ENCODE results near the gene MCRIP1. TPM values are rescaled to one million over a fixed set of nuclear protein-coding genes. Genes with fewer than 3 reads are reported as not detected.

Gene MCRIP1
- total and polyA plus RNA-seq, 2 of the 13 experiments (the other 11 are each of a cell fraction or from before 2014, with no cell fraction given), result 79.7 to 84.9 TPM

- TF ChIP-seq, protein P1, sequence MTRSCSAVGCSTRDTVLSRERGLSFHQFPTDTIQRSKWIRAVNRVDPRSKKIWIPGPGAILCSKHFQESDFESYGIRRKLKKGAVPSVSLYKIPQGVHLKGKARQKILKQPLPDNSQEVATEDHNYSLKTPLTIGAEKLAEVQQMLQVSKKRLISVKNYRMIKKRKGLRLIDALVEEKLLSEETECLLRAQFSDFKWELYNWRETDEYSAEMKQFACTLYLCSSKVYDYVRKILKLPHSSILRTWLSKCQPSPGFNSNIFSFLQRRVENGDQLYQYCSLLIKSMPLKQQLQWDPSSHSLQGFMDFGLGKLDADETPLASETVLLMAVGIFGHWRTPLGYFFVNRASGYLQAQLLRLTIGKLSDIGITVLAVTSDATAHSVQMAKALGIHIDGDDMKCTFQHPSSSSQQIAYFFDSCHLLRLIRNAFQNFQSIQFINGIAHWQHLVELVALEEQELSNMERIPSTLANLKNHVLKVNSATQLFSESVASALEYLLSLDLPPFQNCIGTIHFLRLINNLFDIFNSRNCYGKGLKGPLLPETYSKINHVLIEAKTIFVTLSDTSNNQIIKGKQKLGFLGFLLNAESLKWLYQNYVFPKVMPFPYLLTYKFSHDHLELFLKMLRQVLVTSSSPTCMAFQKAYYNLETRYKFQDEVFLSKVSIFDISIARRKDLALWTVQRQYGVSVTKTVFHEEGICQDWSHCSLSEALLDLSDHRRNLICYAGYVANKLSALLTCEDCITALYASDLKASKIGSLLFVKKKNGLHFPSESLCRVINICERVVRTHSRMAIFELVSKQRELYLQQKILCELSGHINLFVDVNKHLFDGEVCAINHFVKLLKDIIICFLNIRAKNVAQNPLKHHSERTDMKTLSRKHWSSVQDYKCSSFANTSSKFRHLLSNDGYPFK (CRISPR knock-in tag; IDR thresholded peaks at IDR 0.05; ENCODE audit: borderline replicate concordance), result peak; percentile 41; the same call in 1 of the 2 replicates
- no peak for TF ChIP-seq CREB3 (CRISPR knock-in tag; IDR thresholded peaks at IDR 0.05)
- no peak for TF ChIP-seq NR2F6 (IDR thresholded peaks at IDR 0.05)
- no peak for TF ChIP-seq NR2F6 (CRISPR knock-in tag; IDR thresholded peaks at IDR 0.05)
- 0 out of 2 replicates have a peak, but pooled peaks have one; percentile 27 for TF ChIP-seq SP2 (CRISPR knock-in tag; IDR thresholded peaks at IDR 0.05)
- TF ChIP-seq ZNF317 (CRISPR knock-in tag; IDR thresholded peaks at IDR 0.05), result no peak
- TF ChIP-seq ARNT2 (CRISPR knock-in tag; IDR thresholded peaks at IDR 0.05; ENCODE audit: low read depth), result no peak
- TF ChIP-seq, protein P2, sequence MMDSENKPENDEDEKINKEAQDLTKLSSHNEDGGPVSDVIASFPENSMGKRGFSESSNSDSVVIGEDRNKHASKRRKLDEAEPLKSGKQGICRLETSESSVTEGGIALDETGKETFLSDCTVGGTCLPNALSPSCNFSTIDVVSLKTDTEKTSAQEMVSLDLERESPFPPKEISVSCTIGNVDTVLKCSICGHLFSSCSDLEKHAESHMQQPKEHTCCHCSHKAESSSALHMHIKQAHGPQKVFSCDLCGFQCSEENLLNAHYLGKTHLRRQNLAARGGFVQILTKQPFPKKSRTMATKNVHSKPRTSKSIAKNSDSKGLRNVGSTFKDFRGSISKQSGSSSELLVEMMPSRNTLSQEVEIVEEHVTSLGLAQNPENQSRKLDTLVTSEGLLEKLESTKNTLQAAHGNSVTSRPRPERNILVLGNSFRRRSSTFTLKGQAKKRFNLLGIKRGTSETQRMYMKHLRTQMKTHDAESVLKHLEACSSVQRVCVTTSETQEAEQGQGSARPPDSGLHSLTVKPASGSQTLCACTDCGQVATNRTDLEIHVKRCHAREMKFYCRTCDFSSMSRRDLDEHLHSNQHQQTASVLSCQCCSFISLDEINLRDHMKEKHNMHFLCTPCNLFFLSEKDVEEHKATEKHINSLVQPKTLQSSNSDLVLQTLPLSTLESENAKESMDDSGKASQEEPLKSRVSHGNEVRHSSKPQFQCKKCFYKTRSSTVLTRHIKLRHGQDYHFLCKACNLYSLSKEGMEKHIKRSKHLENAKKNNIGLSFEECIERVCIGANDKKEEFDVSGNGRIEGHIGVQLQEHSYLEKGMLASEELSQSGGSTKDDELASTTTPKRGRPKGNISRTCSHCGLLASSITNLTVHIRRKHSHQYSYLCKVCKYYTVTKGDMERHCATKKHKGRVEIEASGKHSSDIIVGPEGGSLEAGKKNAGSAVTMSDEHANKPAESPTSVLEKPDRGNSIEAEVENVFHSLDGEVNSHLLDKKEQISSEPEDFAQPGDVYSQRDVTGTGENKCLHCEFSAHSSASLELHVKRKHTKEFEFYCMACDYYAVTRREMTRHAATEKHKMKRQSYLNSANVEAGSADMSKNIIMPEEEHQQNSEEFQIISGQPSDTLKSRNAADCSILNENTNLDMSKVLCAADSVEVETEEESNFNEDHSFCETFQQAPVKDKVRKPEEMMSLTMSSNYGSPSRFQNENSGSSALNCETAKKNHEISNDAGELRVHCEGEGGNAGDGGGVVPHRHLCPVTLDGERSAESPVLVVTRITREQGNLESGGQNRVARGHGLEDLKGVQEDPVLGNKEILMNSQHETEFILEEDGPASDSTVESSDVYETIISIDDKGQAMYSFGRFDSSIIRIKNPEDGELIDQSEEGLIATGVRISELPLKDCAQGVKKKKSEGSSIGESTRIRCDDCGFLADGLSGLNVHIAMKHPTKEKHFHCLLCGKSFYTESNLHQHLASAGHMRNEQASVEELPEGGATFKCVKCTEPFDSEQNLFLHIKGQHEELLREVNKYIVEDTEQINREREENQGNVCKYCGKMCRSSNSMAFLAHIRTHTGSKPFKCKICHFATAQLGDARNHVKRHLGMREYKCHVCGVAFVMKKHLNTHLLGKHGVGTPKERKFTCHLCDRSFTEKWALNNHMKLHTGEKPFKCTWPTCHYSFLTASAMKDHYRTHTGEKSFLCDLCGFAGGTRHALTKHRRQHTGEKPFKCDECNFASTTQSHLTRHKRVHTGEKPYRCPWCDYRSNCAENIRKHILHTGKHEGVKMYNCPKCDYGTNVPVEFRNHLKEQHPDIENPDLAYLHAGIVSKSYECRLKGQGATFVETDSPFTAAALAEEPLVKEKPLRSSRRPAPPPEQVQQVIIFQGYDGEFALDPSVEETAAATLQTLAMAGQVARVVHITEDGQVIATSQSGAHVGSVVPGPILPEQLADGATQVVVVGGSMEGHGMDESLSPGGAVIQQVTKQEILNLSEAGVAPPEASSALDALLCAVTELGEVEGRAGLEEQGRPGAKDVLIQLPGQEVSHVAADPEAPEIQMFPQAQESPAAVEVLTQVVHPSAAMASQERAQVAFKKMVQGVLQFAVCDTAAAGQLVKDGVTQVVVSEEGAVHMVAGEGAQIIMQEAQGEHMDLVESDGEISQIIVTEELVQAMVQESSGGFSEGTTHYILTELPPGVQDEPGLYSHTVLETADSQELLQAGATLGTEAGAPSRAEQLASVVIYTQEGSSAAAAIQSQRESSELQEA (CRISPR knock-in tag; IDR thresholded peaks at IDR 0.05; ENCODE audit: not compliant biosample characterization), result no peak
- TF ChIP-seq, protein P3, sequence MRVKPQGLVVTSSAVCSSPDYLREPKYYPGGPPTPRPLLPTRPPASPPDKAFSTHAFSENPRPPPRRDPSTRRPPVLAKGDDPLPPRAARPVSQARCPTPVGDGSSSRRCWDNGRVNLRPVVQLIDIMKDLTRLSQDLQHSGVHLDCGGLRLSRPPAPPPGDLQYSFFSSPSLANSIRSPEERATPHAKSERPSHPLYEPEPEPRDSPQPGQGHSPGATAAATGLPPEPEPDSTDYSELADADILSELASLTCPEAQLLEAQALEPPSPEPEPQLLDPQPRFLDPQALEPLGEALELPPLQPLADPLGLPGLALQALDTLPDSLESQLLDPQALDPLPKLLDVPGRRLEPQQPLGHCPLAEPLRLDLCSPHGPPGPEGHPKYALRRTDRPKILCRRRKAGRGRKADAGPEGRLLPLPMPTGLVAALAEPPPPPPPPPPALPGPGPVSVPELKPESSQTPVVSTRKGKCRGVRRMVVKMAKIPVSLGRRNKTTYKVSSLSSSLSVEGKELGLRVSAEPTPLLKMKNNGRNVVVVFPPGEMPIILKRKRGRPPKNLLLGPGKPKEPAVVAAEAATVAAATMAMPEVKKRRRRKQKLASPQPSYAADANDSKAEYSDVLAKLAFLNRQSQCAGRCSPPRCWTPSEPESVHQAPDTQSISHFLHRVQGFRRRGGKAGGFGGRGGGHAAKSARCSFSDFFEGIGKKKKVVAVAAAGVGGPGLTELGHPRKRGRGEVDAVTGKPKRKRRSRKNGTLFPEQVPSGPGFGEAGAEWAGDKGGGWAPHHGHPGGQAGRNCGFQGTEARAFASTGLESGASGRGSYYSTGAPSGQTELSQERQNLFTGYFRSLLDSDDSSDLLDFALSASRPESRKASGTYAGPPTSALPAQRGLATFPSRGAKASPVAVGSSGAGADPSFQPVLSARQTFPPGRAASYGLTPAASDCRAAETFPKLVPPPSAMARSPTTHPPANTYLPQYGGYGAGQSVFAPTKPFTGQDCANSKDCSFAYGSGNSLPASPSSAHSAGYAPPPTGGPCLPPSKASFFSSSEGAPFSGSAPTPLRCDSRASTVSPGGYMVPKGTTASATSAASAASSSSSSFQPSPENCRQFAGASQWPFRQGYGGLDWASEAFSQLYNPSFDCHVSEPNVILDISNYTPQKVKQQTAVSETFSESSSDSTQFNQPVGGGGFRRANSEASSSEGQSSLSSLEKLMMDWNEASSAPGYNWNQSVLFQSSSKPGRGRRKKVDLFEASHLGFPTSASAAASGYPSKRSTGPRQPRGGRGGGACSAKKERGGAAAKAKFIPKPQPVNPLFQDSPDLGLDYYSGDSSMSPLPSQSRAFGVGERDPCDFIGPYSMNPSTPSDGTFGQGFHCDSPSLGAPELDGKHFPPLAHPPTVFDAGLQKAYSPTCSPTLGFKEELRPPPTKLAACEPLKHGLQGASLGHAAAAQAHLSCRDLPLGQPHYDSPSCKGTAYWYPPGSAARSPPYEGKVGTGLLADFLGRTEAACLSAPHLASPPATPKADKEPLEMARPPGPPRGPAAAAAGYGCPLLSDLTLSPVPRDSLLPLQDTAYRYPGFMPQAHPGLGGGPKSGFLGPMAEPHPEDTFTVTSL (CRISPR knock-in tag; IDR thresholded peaks at IDR 0.05; ENCODE audit: borderline replicate concordance), result no peak
- TF ChIP-seq MBNL3 (CRISPR knock-in tag; conservative IDR thresholded peaks at IDR 0.05), result no peak
Observed at GRCh38 chr17:81831957-81832607, 1.0 kb downstream of the MCRIP1 start (continued).
